Mononuclear cell (primary cell): ENCODE results near the gene WIPF3. TPM values are rescaled to one million over a fixed set of nuclear protein-coding genes. Genes with fewer than 3 reads are reported as not detected.
"Not testable (repeated sequence)": the region's sequence is repeated elsewhere in the genome, so short reads cannot be mapped to it uniquely, and the experiment has no call there.

ENCODE experiments used
- H3K27me3 ChIP-seq: 2 replicates; pipeline ENCODE4 v1.6.0; 2011; ENCODE audit warnings: low read length, control low read depth; ENCODE audit not compliant: insufficient read depth
- H3K4me1 ChIP-seq: 2 replicates; pipeline ENCODE4 v1.5.1; 2011; ENCODE audit warnings: mild to moderate bottlenecking, low read length, control low read depth; ENCODE audit not compliant: insufficient read depth
- H3K4me3 ChIP-seq: 2 replicates; pipeline ENCODE4 v1.5.1; 2011; ENCODE audit warnings: mild to moderate bottlenecking, low read length, moderate library complexity
- H3K9me3 ChIP-seq: 2 replicates; pipeline ENCODE4 v1.5.1; 2011; ENCODE audit warnings: low read depth, mild to moderate bottlenecking, control low read depth, low read length
- total RNA-seq: library from RNA; depleted of rRNA; stranded (reverse); fragments of >200 nt; gene quantifications from one replicate; pipeline ENCODE4 v1.2.3, GENCODE V29; 2012

The WIPF3 gene
- total RNA-seq, 1 donor: under 0.01 TPM

GRCh38 chr7:29875741-29876140 is 69.4 kb downstream of the WIPF3 start:
- Histone ChIP-seq H3K4me1 (no peaks in the 10 kb centered on the region), H3K4me3 (no peak overlapping the region), H3K9me3 (no peaks in the 10 kb centered on the region), H3K27me3 (no peaks in the 10 kb centered on the region)

GRCh38 chr7:29877196-29877595 is 70.9 kb downstream of the WIPF3 start:
- Histone ChIP-seq H3K4me1 (no peaks in the 10 kb centered on the region), H3K9me3 (no peaks in the 10 kb centered on the region), H3K4me3 (no peak overlapping the region), H3K27me3 (no peaks in the 10 kb centered on the region)

- Histone ChIP-seq H3K4me3 (no peak overlapping the region), H3K4me1 (no peaks in the 10 kb centered on the region), H3K27me3 (peaks cover under 1% of the 10 kb centered on the region), H3K9me3 (no peaks in the 10 kb centered on the region)
These were observed 71.9 kb downstream of the WIPF3 start for GRCh38 chr7:29878081-29878688.

- no peaks in the 10 kb centered on the region for H3K4me1 ChIP-seq
- H3K4me3 ChIP-seq: no peak overlapping the region
- no peaks in the 10 kb centered on the region for H3K9me3 ChIP-seq
- peaks cover 7% of the 10 kb centered on the region for H3K27me3 ChIP-seq
These were observed 73.3 kb downstream of the WIPF3 start for GRCh38 chr7:29879609-29880008.

- H3K4me3 ChIP-seq: no peak overlapping the region
- no peaks in the 10 kb centered on the region for H3K9me3 ChIP-seq
- H3K27me3 ChIP-seq: peaks cover 8% of the 10 kb centered on the region
- H3K4me1 ChIP-seq: no peaks in the 10 kb centered on the region
These were observed 75.4 kb downstream of the WIPF3 start for GRCh38 chr7:29881724-29882123.

GRCh38 chr7:29882481-29882880 is 76.2 kb downstream of the WIPF3 start:
- peaks cover 8% of the 10 kb centered on the region for H3K27me3 ChIP-seq
- no peaks in the 10 kb centered on the region for H3K9me3 ChIP-seq
- no peaks in the 10 kb centered on the region for H3K4me1 ChIP-seq
- H3K4me3 ChIP-seq: no peak overlapping the region

GRCh38 chr7:29883462-29884398 is 77.4 kb downstream of the WIPF3 start:
- Histone ChIP-seq H3K4me3 (no peak overlapping the region), H3K27me3 (peaks cover 8% of the 10 kb centered on the region), H3K9me3 (no peaks in the 10 kb centered on the region), H3K4me1 (no peaks in the 10 kb centered on the region)

GRCh38 chr7:29884399-29885272 is 78.3 kb downstream of the WIPF3 start:
- peaks cover 8% of the 10 kb centered on the region for H3K27me3 ChIP-seq
- no peak overlapping the region for H3K4me3 ChIP-seq
- no peaks in the 10 kb centered on the region for H3K4me1 ChIP-seq
- H3K9me3 ChIP-seq: no peaks in the 10 kb centered on the region

GRCh38 chr7:29885626-29886025 is 79.3 kb downstream of the WIPF3 start:
- peaks cover 8% of the 10 kb centered on the region for H3K27me3 ChIP-seq
- no peaks in the 10 kb centered on the region for H3K4me1 ChIP-seq
- H3K9me3 ChIP-seq: no peaks in the 10 kb centered on the region
- no peak overlapping the region for H3K4me3 ChIP-seq

- Histone ChIP-seq H3K4me1 (no peaks in the 10 kb centered on the region), H3K27me3 (peaks cover 8% of the 10 kb centered on the region), H3K4me3 (no peak overlapping the region), H3K9me3 (no peaks in the 10 kb centered on the region)
These were observed 80.5 kb downstream of the WIPF3 start for GRCh38 chr7:29886827-29887226.

- Histone ChIP-seq H3K4me3 (no peak overlapping the region), H3K9me3 (no peaks in the 10 kb centered on the region), H3K27me3 (peaks cover 8% of the 10 kb centered on the region), H3K4me1 (no peaks in the 10 kb centered on the region)
These were observed 81.7 kb downstream of the WIPF3 start for GRCh38 chr7:29888006-29888405.

GRCh38 chr7:29889288-29889687 is 83.0 kb downstream of the WIPF3 start:
- no peaks in the 10 kb centered on the region for H3K4me1 ChIP-seq
- no peaks in the 10 kb centered on the region for H3K9me3 ChIP-seq
- peaks cover 3% of the 10 kb centered on the region for H3K27me3 ChIP-seq
- no peak overlapping the region for H3K4me3 ChIP-seq

GRCh38 chr7:29890251-29890650 is 83.9 kb downstream of the WIPF3 start:
- Histone ChIP-seq H3K27me3 (no peaks in the 10 kb centered on the region), H3K4me1 (no peaks in the 10 kb centered on the region), H3K4me3 (no peak overlapping the region), H3K9me3 (no peaks in the 10 kb centered on the region)

- H3K9me3 ChIP-seq, H3K4me3 ChIP-seq, H3K27me3 ChIP-seq, H3K4me1 ChIP-seq: not testable (repeated sequence)
These were observed 84.5 kb downstream of the WIPF3 start for GRCh38 chr7:29890786-29891185.

GRCh38 chr7:29891766-29892165 is 85.5 kb downstream of the WIPF3 start:
- Histone ChIP-seq H3K27me3 (no peaks in the 10 kb centered on the region), H3K4me3 (no peak overlapping the region), H3K4me1 (no peaks in the 10 kb centered on the region), H3K9me3 (no peaks in the 10 kb centered on the region)
